GM18520 (cell line): ENCODE data around the gene ERBB4.
"Not testable (repeated sequence)": the region's sequence is repeated elsewhere in the genome, so short reads cannot be mapped to it uniquely, and the experiment has no call there.

Experiments used
- ATAC-seq: cut with Tn5 transposase; IDR thresholded peaks from one replicate; pipeline ENCODE4 v1.9.1; 2021; ENCODE audit not compliant: unreplicated experiment

The ERBB4 gene

DNA sequence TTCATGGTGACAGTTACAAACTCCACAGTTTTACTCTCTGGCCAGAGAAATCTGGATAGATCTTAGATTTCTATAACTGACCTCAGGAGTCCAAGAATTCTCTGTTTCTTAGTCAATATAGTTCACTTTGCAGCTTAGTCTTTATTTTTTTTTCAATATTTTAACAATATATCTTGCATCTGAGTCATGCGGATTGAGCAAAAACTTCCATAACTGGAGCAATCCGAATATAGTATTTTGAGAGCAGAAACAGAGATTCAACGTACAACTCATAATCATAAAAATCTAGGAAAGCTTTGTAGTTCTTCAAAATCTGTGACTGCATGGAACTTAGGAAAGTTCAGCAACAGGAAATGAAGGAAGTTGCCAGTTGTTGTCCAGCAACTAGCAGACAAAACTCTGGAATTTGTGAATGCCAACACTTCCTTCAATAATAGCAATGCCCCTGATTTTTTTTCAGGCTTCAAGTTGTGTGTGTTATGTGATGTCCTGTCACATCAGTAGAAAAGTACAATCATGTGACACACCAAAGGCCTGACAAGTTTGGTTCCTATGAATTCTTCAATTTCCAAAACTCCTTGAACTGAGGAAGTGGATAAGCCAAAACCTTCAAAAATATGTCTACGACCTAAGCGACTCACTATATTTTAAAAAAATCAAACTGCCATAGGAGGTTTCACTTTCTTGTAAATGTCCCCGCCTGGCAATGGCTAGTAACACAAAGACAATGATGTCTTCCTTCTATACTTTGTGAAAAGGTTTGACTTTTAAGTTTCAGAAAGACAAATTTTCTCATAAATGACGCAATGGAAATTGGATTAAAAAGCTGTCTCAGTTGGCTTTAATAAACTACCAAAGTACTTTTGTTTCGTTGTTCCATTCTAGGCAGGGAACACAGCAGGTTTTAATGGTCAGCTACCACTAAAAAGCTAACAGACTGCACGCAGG, 510.6 kb downstream of the ERBB4 start:
- ATAC-seq: no peak

DNA sequence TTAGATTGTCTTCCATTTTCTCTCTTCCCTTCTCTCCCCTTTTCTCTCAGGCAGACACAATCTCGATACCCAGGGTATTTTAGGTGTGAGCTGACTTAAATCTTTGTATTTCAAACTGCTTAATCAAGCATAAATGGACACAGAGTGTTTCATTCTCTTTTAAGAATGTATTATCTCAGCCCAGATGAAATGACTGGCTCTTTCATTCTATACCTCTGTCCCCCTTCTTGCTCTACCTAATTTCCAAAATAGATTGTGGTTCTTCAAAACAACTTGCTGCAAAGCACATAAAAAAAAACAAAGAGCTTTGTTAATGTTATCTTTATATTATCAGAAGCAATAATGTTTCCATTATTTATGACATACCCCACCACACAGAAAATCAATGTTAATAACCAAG, 514.6 kb downstream of the ERBB4 start:
- ATAC-seq: no peak

DNA sequence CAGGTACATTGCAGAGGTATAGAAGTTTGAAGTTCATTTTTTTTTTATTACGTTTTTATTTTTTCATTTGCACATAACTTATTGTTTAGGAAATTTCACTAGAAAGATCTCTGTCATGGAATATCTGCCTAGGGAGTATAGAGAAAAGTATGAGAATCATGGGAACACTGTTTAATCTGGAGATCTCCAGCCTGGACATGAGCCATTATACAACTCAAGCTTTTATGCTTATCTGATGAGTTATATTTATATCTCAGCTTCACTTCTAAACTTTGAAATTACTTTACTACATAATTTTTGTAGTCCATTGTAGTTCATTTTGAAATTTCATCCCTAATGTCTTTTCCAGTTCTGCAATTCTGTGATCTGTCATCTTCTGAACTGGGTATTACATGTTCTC, 515.6 kb downstream of the ERBB4 start:
- ATAC-seq: no peak

DNA sequence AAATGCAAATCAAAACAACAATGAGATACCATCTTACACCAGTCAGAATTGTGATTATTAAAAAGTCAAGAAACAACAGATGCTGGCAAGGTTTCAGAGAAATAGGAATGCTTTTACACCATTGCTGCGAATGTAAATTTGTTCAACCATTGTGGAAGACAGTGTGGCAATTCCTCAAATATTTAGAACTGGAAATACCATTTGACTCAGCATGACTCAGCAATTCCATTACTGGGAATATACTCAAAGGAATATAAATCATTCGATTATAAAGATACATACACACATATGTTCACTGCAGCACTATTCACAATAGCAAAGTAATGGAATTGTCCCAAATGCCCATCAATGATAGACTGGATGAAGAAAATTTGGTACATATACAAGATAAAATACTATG, 516.7 kb downstream of the ERBB4 start:
- no peak for ATAC-seq

DNA sequence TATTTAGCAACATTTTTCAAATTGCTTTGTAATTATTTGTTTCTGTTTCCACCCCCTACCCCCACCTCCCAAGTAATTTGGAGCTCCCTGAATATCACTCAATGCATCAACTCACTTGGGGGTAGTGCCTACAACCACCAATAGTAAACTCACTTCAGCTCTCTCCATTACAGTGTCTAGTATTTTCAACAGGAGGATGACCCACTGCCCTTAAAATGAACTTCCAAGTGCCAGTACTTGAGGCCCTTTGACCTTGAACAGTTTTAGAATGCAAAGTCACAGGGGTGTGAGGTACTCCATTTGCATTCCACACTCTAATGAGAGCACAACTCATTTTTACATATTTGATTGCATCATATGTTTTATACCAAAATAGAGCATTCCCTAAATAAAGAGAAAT, 523.0 kb downstream of the ERBB4 start:
- ATAC-seq: no peak

DNA sequence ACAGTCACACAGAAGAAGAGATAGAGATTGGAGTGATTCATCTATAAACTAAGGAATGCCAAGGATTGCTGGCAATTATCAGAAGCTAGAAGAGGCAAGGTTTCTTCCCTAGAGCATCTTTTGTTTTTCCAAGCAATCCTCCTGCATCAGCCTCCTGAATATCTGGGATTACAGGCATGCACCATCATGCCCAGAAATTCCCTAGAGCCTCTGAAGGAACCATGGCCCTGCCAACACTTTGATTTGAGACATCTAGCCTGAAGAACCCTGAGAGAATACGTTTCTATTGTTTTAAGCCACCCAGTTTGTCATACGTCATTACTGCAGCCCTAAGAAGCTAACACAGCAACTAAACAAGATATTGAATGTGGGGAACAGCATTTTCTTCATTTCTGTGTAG, 525.0 kb downstream of the ERBB4 start:
- ATAC-seq: no peak

DNA sequence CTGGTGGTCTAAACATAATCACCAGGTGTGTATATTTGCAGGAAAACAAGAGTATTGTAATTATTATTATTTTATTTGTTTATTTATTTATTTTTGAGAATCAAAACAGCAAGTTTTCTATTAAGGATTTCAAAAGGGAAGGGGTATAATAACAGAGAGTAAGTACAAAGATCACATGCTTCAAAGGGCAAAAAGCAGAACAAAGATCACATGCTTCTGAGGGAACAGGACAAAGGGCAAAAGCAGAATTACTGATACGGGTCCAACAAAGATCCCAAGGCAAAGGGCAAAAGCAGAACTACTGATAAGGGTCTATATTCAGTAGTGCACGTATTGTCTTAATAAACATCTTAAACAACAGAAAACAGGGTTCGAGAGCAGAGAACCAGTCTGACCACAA, 528.3 kb downstream of the ERBB4 start:
- ATAC-seq: not testable (repeated sequence)

DNA sequence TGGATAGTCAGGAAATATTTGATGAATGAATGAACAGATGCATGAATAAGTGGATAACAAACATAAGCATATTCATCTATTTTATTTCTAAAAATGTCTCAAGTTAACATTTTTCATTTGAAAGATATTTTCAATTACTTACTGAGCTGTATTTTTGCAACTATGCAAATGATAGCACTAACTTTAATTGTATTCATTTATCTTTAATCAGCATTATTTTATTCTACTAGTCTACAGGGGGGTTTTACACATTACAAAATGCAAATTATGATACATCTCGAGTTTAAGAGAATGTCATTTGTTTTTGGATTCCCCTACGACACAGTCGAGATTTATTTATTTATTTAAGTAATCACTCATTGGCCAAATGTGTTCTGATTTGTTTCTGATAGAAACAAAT, 530.6 kb downstream of the ERBB4 start:
- ATAC-seq: no peak

DNA sequence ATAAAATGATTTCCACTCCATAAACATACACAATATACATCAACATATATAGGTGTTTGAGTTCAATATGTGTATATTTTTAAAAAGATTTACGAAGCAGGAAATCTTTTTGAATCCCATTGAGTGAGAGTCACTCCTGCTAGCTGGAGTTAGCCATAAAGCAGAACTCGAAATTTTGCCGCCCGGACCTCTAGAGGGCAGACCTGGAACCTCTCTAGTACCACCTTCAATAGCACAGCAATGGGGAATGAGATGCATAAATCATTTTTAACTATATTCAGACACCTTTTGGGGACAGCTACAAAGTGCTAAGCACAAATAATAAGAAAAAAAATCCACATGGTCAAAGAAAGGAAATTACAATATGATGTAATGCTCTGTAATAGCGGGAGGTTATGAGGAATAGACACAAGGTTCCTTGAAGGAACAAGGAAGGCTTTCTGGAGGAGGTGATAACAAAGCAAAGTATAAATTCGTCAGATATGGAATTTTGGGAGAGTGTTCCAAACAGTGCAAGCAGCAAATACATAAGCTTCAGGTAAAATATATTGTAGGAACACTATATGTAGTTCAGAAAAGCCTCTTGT, 533.4 kb downstream of the ERBB4 start:
- ATAC-seq: no peak

DNA sequence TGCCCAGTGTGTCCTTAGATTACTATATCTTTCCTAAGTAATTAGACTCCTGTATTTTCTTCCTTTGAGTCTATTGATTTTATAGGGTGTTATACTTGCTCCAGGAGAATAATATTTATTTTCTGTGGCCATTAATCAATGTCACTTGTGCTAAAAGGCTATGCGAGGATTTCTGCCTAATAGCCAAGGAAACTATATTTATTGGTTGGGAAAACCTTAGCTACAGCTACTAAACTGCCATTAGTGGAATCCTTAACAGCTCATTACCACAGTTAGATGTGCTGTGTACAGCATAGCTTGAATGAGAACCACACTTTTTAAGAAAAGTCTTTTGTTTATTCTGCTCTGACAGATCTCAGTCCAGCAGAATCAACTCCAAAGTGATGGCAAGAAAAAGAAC, 537.3 kb downstream of the ERBB4 start:
- ATAC-seq: no peak

DNA sequence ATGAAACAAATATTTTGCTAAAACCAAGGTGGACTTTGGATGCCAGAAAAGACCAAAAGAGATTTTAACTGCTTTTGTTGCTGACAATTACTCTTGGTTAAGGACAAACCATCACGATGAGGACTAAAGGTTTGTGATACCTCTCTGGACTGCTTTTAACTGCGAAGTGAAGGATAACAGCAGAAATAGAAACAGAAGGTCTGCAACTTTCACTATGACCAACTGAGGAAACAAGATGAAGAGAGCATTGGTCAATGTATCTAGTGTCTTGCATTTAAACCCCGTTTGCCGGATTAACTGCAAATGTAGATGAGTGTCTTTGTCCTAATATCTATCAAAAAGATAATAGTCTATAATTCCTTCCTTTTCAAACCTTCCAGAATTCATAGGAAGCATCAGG, 541.7 kb downstream of the ERBB4 start:
- ATAC-seq: no peak

DNA sequence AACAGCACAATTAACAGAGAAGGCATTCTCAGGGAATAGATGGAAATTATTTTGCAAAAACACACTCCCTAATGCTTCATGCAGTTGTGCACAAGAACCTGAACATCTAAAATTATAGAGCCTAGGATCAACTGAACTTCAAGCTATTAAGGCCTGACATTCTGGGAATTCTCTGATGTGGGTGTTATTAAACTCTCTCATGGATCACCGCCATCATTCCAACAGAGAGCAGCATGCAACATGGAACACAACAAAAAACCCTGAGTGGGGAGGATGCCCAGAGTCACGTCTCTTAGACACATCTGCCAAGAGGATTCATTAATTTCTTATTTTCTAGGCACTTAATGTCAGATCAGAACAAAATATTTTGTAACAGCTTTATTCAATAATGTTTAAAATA, 543.8 kb downstream of the ERBB4 start:
- no peak for ATAC-seq

DNA sequence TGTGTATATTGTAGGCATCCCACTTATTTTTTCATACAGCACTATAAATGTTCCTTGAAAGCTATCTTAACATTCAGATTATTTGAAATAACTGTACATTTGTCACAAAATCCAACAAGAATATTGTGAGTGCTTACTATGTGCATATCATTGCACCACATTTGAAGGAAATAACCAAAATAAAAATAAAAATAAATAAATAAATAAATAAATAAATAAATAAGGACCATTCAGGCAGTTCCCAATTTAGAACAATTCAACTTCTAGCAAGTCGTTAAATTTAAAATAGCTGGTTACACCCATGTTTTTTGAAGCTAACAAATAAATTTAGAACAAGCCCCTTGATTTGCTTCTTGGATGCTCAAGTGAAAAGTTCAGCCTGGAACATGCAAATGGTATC, 548.3 kb downstream of the ERBB4 start:
- no peak for ATAC-seq

DNA sequence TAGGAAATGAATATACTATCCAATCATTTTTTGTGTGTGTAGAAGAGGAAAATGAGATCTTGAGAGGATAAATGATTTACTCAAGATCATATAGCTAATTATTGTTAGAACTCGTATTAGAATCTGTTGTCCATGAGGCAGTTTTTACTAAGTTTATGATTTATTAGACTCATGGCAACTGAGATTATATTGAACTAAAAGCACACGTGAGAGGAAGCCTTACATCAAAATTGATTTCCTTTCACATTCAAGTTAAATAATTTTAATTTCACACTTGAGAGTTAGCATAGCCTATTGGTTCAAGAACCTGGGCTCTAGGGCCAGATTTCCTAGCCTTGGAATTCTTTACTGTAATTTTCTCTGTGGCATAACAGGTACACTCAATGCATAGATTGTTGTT, 552.3 kb downstream of the ERBB4 start:
- ATAC-seq: no peak

DNA sequence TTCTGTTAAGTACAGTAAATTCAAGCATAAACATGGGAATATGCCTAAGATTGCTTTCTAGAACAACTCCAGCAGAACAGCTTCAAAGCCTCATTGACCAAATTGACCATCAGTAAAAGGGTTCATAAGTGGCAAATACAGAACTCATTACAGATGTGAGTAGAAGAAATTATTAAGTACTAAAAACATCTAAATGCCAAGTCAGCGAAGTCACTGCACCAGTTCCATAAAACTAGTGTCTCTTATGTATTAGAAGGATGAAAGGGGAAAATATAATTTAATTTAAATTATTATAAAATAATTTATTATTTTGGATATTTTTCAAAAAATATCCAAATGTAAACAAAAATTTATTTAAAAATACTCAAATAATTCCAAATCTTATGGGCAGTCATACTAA, 553.2 kb downstream of the ERBB4 start:
- no peak for ATAC-seq

DNA sequence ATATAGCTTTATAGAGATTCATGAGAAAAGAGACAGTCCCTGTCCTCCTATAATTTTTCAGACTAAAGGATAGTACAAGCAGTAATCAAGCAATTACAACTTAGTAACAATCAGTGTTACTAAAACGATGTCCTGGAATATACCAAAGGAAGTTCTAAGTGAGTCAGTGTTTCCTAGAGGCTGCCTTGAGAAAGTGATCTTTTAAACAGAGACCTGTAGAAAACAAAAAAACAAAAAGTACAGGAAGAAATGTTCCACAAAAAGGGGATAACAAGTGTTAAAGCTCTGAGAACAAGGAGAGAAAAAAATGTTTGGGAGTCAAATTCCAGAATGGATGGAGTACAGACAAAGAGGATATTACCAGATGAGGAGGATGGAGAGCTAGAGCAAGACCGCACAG, 556.4 kb downstream of the ERBB4 start:
- ATAC-seq: no peak

DNA sequence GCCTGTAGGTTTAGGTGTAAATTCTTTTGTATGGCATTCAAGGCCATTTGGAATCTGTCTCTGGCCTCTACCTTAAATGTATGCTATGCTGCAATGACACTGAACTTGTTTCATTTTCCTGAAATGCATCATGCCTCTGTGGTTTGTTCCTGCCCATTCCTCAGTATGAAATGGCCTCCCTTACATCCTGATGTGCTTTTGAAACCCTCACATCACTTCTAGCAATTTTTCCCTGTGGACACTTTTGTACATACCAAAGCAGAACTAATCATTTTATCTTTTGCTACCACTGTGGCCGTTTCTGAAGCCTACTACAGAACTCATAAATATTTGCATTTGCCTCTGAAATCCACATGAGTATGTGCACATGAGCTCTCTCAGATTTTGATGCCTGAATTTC, 557.2 kb downstream of the ERBB4 start:
- no peak for ATAC-seq

DNA sequence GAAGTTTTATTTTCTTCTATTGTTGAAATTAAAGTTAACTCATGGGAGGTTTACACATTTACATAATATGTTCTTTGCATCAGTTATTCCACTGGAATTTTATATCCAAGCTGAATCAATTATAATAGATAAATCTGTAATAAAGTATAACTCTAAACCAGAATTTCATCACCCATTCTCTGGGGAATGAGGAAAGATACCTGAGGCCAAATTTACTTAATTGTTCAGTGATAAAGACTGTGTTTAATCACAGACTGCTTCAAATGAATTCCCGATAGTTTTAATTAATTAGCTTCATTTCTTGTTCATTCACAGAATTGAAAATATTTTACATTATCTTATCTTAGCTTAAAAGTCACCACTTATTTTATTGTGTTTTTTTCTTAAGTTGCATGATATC, 562.5 kb downstream of the ERBB4 start:
- ATAC-seq: no peak

DNA sequence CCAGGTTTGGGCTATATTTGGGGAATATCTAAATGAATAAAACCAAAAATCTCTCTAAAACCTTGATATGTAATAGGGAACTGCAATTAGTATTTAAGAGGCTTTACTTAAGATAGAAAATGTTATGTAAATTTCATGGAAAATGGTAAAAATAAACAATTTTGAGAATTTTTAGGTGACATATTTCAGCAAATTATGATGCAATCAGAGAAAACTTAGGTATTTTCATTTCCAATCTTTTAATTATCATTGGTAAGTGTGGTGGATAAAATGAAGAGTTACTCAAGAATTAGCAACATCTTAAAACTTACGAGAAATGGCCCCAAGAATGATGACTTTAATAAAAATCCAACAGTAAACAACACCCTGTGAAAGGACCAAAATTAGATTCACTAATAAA, 571.4 kb downstream of the ERBB4 start:
- no peak for ATAC-seq

DNA sequence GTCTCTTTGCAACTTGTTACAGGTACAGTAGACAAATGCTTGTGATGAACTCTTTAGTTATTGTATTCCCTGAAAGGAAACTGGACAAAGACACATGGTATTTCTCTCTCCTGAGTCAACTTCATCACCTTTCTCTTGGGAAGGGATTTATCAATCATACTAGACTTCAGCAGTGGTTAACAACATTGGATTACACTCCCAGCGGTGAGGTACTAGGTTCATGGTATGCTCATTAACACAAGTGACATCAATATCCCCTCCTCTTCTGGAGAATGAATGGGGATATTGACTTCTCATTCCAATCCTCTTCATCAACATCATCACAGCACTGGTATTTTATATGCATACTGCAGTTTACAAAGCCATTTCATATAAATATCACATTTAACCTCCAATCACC, 574.6 kb downstream of the ERBB4 start:
- no peak for ATAC-seq

DNA sequence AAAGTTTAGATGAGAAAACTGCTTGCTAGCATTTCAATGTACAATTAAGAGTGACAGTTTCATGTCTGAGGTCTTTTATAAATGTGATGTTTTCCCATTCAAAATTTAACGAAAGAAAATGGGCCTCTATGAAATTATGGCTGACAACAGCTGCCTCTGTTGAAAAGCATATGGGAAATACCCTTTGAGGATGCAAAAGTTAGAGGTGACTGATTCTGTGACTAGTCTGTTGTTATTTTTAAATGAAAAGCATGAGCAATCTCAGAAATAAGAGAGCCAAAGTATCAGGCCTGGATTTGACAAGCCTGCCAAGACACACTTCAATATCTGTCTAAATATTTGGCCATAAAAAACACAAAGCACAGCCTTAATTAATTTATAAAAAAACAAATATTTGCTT, 580.8 kb downstream of the ERBB4 start:
- peak; percentile 96 for ATAC-seq

DNA sequence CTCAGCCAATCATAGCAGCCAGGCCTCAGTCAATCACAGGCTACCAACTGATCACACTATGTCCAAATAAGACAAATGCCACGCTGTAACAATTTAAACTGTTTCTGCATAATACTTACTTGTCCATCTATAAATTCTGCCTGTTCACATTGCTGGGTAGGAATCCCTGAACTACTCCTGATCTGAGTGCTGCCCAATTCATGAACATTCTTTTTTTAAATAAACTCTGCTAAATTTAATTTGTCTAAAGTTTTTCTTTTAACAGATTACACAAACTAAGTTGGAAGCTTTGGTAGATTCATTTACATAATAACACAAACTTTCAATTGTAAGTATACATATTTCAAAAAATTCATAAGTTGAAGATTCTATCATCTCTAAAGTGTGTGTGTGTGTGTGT, 583.0 kb downstream of the ERBB4 start:
- ATAC-seq: no peak

DNA sequence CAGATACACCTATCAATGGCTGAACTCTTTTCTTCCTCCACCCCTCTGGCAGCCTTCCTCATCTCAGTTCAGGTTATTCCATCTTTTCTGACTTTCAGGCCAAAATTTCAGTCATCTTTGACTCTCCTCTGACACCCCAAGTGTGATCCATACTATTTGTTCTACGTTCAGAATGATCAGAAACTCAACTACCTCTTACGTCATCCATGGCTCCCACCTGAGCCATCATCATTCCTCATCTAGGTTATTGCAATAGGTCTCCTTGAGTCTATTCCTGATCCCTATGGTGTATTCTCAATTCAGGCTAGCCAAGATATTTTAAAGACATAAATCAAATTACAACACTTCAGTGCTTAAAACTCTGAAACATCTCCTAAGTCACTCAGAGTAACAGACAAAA, 589.7 kb downstream of the ERBB4 start:
- ATAC-seq: no peak
